Upper lobe of left lung (tissue), 6 donors: Measurements from ENCODE around the gene ACAA1. TPM values are rescaled to one million over a fixed set of nuclear protein-coding genes. Genes with fewer than 3 reads are reported as not detected.

ENCODE experiments used
- ATAC-seq, 2 donors: fragments of 200-7000 bp; cut with Tn5 transposase; one replicate each; pipeline ENCODE4 v1.9.1; 2022; ENCODE audit warnings: mild to moderate bottlenecking in 2 of 2, moderate library complexity in 2 of 2; ENCODE audit not compliant: low FRiP score in 2 of 2
- DNase-seq, 2 donors: peaks; one replicate each; pipeline ENCODE4 v3.0.0-alpha.2; 2019 to 2020
- H3K27ac ChIP-seq, 4 donors: fragments of 200-600 bp; sonication (generic); one replicate each; pipeline ENCODE4 v1.5.1; 2016 to 2019
- H3K27me3 ChIP-seq, 4 donors: fragments of 200-600 bp; sonication (generic); one replicate each; pipeline ENCODE4 v1.5.1; 2017 to 2019
- H3K36me3 ChIP-seq, 4 donors: fragments of 200-600 bp; sonication (generic); one replicate each; pipeline ENCODE4 v1.5.1; 2016 to 2019
- H3K4me1 ChIP-seq, 4 donors: fragments of 200-600 bp; sonication (generic); one replicate each; pipeline ENCODE4 v1.5.1; 2018 to 2019
- H3K4me3 ChIP-seq, 4 donors: fragments of 200-600 bp; sonication (generic); one replicate each; pipeline ENCODE4 v1.5.1; 2017 to 2019; ENCODE audit warnings: mild to moderate bottlenecking in 2 of 4, moderate library complexity in 1 of 4
- H3K9me3 ChIP-seq, 4 donors: fragments of 200-600 bp; sonication (generic); one replicate each; pipeline ENCODE4 v1.5.1; 2018 to 2019
- EP300 ChIP-seq, 4 donors: sonication (generic); formaldehyde crosslinking; IDR thresholded peaks; one replicate each; pipeline ENCODE4 v1.5.1; 2017; ENCODE audit warnings: antibody characterized with exemption in 4 of 4, control low read depth in 2 of 4
- POLR2A ChIP-seq, 4 donors: fragments of 450-650 bp; IDR thresholded peaks; one replicate each; pipeline ENCODE4 v1.5.1; 2016 to 2017; ENCODE audit warnings: antibody characterized with exemption in 4 of 4, mild to moderate bottlenecking in 2 of 4
- POLR2AphosphoS5 ChIP-seq, 2 donors: sonication (generic); formaldehyde crosslinking; IDR thresholded peaks; one replicate each; pipeline ENCODE4 v1.5.1; 2017; ENCODE audit warnings: antibody characterized with exemption in 2 of 2
- WGBS, 2 donors: methylation state at CpG; one replicate each; pipeline ENCODE4 v1.1.5; 2017 to 2018; 5-methylcytosine and 5-hydroxymethylcytosine counted together
- total RNA-seq, 6 donors: library from RNA; depleted of rRNA in 4 of 6; stranded (reverse); fragments of >200 nt in 4 of 6; gene quantifications; one replicate each; pipeline versions ENCODE4 v1.1.0 to v1.2.1, GENCODE V29; 2016 to 2021
- TF ChIP-seq, protein P1 (sequence below), 6 experiments: fragments of 450-650 bp in 4 of 6; fragments of 200-600 bp in 2 of 6; sonication (generic) in 2 of 6; IDR thresholded peaks; one replicate each; pipeline ENCODE4 v1.5.1; 2016 to 2019; ENCODE audit warnings: antibody characterized with exemption in 6 of 6
- donor health status: DM: no; HTN: no; CAD: no; lungs with moderate emphysema.
- donor health status: DM: no; HTN: yes; CAD: no; lungs with severe emphysema.

ACAA1 gene
- total RNA-seq, 6 donors from 2014 or later: 67.1 to 170 (median 116) TPM

DNA sequence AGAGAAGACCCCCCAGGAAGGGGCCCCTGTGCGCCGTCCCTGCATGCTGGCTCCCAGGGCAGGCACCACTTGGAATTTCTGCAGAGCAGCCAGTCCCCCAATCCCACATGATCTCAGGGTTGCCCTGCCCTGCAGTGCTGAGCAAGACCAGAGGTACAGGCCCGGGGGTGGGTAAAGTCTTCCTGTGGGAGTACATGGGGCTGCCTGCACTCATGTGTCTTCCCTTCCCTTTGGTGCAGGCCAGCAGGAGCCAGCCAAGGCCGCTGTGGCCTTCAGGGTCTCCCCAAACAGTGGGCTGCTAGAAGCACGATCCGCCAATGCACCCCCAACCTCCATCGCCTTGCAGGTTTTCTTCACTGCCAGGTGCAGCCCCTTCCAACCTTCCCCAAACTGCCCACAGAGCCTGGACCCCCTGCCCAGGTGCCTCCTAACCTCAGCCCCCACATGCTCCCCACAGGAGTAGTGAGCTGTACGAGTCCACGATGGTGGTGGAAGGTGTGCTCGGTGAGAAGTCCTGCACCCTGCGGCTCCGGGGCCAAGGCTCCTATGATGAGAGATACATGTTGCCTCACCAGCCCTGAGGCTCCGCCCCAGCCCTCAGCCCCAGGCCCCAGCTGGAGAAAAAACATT, 15.0 kb downstream of the ACAA1 start:
- Histone ChIP-seq H3K36me3 (peaks cover 25 to 78% (median 65%) of the 10 kb centered on the region in 4 donors), H3K4me1 (peaks cover 0 to 2% (median under 1%) of the 10 kb centered on the region in 4 donors), H3K27me3 (no peaks in the 10 kb centered on the region), H3K9me3 (no peaks in the 10 kb centered on the region), H3K27ac (no peak overlapping the region), H3K4me3 (no peak overlapping the region)
- ATAC-seq: no peak
- WGBS, 2 donors: 93 to 94% methylated on average over 10 to 11 of the region's 13 CpGs
- TF ChIP-seq, protein P1, sequence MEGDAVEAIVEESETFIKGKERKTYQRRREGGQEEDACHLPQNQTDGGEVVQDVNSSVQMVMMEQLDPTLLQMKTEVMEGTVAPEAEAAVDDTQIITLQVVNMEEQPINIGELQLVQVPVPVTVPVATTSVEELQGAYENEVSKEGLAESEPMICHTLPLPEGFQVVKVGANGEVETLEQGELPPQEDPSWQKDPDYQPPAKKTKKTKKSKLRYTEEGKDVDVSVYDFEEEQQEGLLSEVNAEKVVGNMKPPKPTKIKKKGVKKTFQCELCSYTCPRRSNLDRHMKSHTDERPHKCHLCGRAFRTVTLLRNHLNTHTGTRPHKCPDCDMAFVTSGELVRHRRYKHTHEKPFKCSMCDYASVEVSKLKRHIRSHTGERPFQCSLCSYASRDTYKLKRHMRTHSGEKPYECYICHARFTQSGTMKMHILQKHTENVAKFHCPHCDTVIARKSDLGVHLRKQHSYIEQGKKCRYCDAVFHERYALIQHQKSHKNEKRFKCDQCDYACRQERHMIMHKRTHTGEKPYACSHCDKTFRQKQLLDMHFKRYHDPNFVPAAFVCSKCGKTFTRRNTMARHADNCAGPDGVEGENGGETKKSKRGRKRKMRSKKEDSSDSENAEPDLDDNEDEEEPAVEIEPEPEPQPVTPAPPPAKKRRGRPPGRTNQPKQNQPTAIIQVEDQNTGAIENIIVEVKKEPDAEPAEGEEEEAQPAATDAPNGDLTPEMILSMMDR (IDR thresholded peaks at IDR 0.05): no peak
- TF ChIP-seq EP300 (IDR thresholded peaks at IDR 0.05) (no peak), POLR2A (IDR thresholded peaks at IDR 0.05) (no peak), POLR2AphosphoS5 (IDR thresholded peaks at IDR 0.05) (no peak)
- no peak for DNase-seq

DNA sequence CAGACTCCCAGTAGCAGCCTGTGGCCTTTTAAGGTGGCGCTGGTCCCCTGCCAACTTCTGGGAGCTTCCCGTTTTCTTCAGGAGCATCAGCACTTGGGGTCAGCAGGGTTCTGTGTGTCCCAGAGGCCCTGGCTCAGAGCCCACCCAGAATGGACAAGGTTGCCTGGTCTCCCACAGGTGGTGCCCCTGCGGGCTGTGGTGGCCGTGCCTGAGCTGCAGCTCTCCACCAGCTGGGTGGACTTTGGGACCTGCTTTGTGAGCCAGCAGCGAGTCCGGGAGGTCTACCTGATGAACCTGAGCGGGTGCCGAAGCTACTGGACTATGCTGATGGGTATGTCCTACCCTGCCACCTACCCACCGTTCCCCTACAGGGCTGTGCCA, 15.5 kb downstream of the ACAA1 start:
- Histone ChIP-seq H3K4me1 (no peaks in the 10 kb centered on the region), H3K4me3 (no peak overlapping the region), H3K36me3 (peaks cover 25 to 73% (median 60%) of the 10 kb centered on the region in 4 donors), H3K9me3 (no peaks in the 10 kb centered on the region), H3K27me3 (no peaks in the 10 kb centered on the region), H3K27ac (no peak overlapping the region)
- DNase-seq: no peak
- TF ChIP-seq, protein P1 (IDR thresholded peaks at IDR 0.05): no peak
- TF ChIP-seq POLR2A (IDR thresholded peaks at IDR 0.05) (no peak), POLR2AphosphoS5 (IDR thresholded peaks at IDR 0.05) (no peak), EP300 (IDR thresholded peaks at IDR 0.05) (no peak)
- no peak for ATAC-seq
- WGBS, 2 donors: 94 to 100% methylated on average over 2 to 9 of the region's 9 CpGs

DNA sequence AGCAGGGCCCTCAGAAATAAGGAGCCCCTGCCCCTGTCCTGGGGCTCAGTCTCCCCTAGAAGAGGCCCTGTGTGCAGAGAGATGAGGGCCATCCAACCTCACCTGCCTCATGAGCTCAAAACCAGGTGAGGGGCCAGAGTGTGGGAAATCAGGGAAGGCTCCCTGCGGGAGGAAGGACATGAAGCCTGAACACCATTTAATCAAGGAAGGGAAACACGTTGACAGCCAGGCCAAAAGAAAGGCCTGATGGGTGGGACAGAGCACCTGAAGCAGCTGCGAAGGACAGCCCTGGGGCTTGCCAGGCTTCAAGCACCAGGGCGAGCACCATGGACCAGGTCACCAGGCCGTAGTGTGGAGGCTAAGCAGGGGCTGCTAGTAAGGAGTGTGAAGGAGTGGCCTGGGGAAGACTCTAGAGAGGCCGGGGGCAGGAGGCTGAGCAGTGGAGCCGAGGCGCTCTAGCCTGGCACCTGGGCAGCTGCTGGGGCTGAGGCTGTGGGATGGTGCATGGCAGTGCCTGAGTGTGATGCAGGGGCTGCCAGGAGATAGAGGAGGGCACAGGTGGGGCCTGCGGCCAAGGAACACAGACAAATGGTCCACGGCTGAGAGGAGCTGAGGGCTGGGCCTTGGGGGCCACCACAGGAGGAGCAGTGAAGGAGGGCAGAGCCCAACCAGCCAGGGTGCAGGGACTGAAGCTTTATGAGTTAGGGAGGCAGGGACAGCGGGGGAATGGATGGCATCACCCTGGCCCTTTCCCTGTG, 16.1 kb downstream of the ACAA1 start:
- ATAC-seq (no peak), DNase-seq (peak in 1 of 2 donors; percentile 19)
- no peaks in the 10 kb centered on the region for H3K27me3 ChIP-seq
- no peaks in the 10 kb centered on the region for H3K9me3 ChIP-seq
- WGBS, 2 donors: 88 to 91% methylated on average over 11 of the region's 11 CpGs
- no peak overlapping the region for H3K27ac ChIP-seq
- H3K36me3 ChIP-seq: peaks cover 19 to 67% (median 54%) of the 10 kb centered on the region in 4 donors
- H3K4me3 ChIP-seq: no peak overlapping the region
- TF ChIP-seq POLR2AphosphoS5 (IDR thresholded peaks at IDR 0.05) (no peak), EP300 (IDR thresholded peaks at IDR 0.05) (no peak), POLR2A (IDR thresholded peaks at IDR 0.05) (no peak)
- TF ChIP-seq, protein P1 (IDR thresholded peaks at IDR 0.05): no peak
- H3K4me1 ChIP-seq: no peaks in the 10 kb centered on the region

DNA sequence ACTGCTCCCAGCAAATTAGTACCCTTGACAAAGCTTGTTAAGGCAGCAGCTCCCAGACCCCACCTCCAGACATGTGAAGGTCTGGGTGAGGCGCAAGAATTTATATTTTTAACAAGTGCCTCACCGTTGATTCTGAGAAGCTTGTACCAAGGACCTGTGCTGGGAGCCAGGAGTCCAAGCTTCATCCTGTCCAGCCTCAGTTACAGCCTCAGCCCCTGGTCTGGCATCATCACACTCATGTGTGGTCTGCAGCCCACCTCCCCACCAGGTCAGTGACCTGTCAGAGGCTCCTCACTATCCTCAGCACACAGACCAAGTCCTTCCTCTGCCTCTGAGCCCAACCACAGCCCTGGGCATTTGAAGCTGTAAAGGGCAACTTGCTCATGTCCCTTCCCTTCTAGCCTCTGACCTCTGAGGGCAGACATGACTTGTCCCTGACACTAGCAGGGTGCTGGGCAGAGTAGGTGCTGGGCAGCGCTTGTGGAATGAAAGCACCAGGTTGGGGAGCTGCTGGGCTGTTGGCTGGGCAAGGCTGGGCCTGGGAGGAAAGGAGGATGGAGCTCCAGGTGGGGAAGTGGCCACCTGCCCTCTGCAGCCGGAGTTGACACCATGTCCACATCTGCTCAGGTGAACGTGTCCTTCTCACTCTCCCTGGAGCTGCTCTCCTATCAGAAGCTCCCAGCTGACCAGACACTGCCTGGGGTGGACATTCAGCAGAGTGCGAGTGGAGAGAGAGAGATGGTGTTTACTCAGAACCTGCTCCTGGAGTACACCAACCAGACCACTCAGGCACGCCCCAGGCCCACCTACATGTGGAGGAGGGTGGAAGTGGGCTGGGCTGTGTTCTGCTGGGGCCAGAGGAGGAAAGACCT, 16.9 kb downstream of the ACAA1 start:
- Histone ChIP-seq H3K9me3 (no peaks in the 10 kb centered on the region), H3K4me3 (no peak overlapping the region), H3K36me3 (peaks cover 17 to 59% (median 46%) of the 10 kb centered on the region in 4 donors), H3K27me3 (no peaks in the 10 kb centered on the region), H3K4me1 (no peaks in the 10 kb centered on the region), H3K27ac (no peak overlapping the region)
- 86 to 97% methylated on average over 2 to 7 of the region's 7 CpGs for WGBS, 2 donors
- ATAC-seq: no peak
- TF ChIP-seq, protein P1 (IDR thresholded peaks at IDR 0.05): no peak
- TF ChIP-seq POLR2AphosphoS5 (IDR thresholded peaks at IDR 0.05): no peak
- DNase-seq: peak in 1 of 2 donors; percentile 17
